ENCODE results near the gene NUDT4.

The NUDT4 gene

GRCh38 chr12:93451423-93452158 is 73.9 kb downstream of the NUDT4 start:
- TF ChIP-seq GATA2 (IDR thresholded peaks at IDR 0.05; ENCODE audit: low read depth, low read length) (no peak), GATA3 (IDR thresholded peaks at IDR 0.05; ENCODE audit: low read depth, low read length) (no peak)

GRCh38 chr12:93453633-93454032 is 75.9 kb downstream of the NUDT4 start:
- TF ChIP-seq GATA3 (IDR thresholded peaks at IDR 0.05; ENCODE audit: low read depth, low read length) (no peak), GATA2 (IDR thresholded peaks at IDR 0.05; ENCODE audit: low read depth, low read length) (no peak)

GRCh38 chr12:93456077-93456476 is 78.4 kb downstream of the NUDT4 start:
- TF ChIP-seq GATA3 (IDR thresholded peaks at IDR 0.05; ENCODE audit: low read depth, low read length) (no peak), GATA2 (IDR thresholded peaks at IDR 0.05; ENCODE audit: low read depth, low read length) (no peak)
